IMR-90 (cell line): ENCODE data around the gene NEURL1. TPM values are rescaled to one million over a fixed set of nuclear protein-coding genes. Genes with fewer than 3 reads are reported as not detected.

Experiments
- ATAC-seq: fragments of 200-7000 bp; cut with Tn5 transposase; 2 replicates; pipeline ENCODE4 v1.9.1; 2020; ENCODE audit warnings: low read depth, mild to moderate bottlenecking, moderate library complexity
- BruUV-seq: library from RNA; stranded (reverse); fragments of 400-500 nt; replicated peaks from 2 replicates; lab custom pipeline; 2021; lab: Mats Ljungman, UMichigan
- CTCF ChIA-PET: fragments of 300-600 bp; formaldehyde crosslinking; extraction: SDS; loops from one replicate; lab custom pipeline; 2021; ENCODE audit warnings: antibody characterized with exemption; lab: Yijun Ruan, JAX
- POLR2A ChIA-PET: fragments of 300-600 bp; sonication (Branson Sonifier 250); formaldehyde crosslinking; loops from one replicate; lab custom pipeline; 2022; ENCODE audit warnings: antibody characterized with exemption; ENCODE audit not compliant: unreplicated experiment; lab: Charles Lee
- DNase-seq: peaks from one replicate; pipeline ENCODE4 v3.0.0; 2013
- H2AFZ ChIP-seq: replicated peaks from 2 replicates; pipeline ENCODE3; 2013; ENCODE audit warnings: low read length, mild to moderate bottlenecking; ENCODE audit not compliant: poor library complexity
- H2AK5ac ChIP-seq: 2 replicates; pipeline ENCODE4 v1.6.1; 2013; ENCODE audit warnings: low read depth, low read length, inconsistent platforms
- H2AK9ac ChIP-seq: replicated peaks from 2 replicates; pipeline ENCODE3; 2013; ENCODE audit warnings: mild to moderate bottlenecking, low read depth, low read length, moderate library complexity; ENCODE audit not compliant: poor library complexity
- H2BK120ac ChIP-seq: 2 replicates; pipeline ENCODE4 v1.6.1; 2013; ENCODE audit warnings: low read depth, low read length, inconsistent platforms
- H2BK15ac ChIP-seq: 3 replicates; pipeline ENCODE4 v1.6.1; 2013; ENCODE audit warnings: low read depth, low read length, inconsistent platforms
- H2BK20ac ChIP-seq: 2 replicates; pipeline ENCODE4 v1.6.1; 2013; ENCODE audit warnings: low read depth, mild to moderate bottlenecking, inconsistent platforms, low read length, moderate library complexity
- H2BK5ac ChIP-seq: 2 replicates; pipeline ENCODE4 v1.6.1; 2013; ENCODE audit warnings: mild to moderate bottlenecking, low read depth, low read length, inconsistent platforms; ENCODE audit not compliant: poor library complexity, severe bottlenecking
- H3K14ac ChIP-seq: replicated peaks from 2 replicates; pipeline ENCODE4 v1.6.1; 2013; ENCODE audit warnings: low read depth, low read length, inconsistent platforms
- H3K18ac ChIP-seq: 2 replicates; pipeline ENCODE4 v1.6.1; 2013; ENCODE audit warnings: low read depth, low read length, control low read depth
- H3K23ac ChIP-seq: 2 replicates; pipeline ENCODE4 v1.6.1; 2013; ENCODE audit warnings: low read depth, low read length, inconsistent platforms
- H3K27ac ChIP-seq: 2 replicates; pipeline ENCODE4 v1.5.1; 2013; ENCODE audit warnings: mild to moderate bottlenecking, control low read depth, low read length; ENCODE audit not compliant: insufficient read depth
- H3K27me3 ChIP-seq: 2 replicates; pipeline ENCODE4 v1.6.1; 2013; ENCODE audit warnings: low read length; ENCODE audit not compliant: control insufficient read depth, insufficient read depth
- H3K36me3 ChIP-seq: 2 replicates; pipeline ENCODE4 v1.6.1; 2013; ENCODE audit warnings: low read length, mixed read lengths; ENCODE audit not compliant: control insufficient read depth, insufficient read depth
- H3K4ac ChIP-seq: 2 replicates; pipeline ENCODE4 v1.6.1; 2013; ENCODE audit warnings: low read depth, low read length, inconsistent platforms
- H3K4me1 ChIP-seq: 2 replicates; pipeline ENCODE4 v1.6.1; 2013; ENCODE audit warnings: low read length, mixed read lengths; ENCODE audit not compliant: control insufficient read depth, insufficient read depth
- H3K4me2 ChIP-seq: 2 replicates; pipeline ENCODE4 v1.6.1; 2013; ENCODE audit warnings: low read depth, mild to moderate bottlenecking, control low read depth, low read length, moderate library complexity
- H3K4me3 ChIP-seq: 2 replicates; pipeline ENCODE4 v1.5.1; 2013; ENCODE audit warnings: low read depth, mild to moderate bottlenecking, control low read depth, low read length, moderate library complexity; ENCODE audit not compliant: insufficient read depth
- H3K56ac ChIP-seq: 2 replicates; pipeline ENCODE4 v1.6.1; 2013; ENCODE audit warnings: low read length, inconsistent platforms; ENCODE audit not compliant: insufficient read depth; ENCODE audit errors: extremely low read depth
- H3K79me1 ChIP-seq, 2 experiments: 2 replicates each; pipeline ENCODE4 v1.6.1; 2013; ENCODE audit warnings: low read length in 2 of 2, inconsistent platforms in 1 of 2, low read depth in 1 of 2
- H3K9ac ChIP-seq: 2 replicates; pipeline ENCODE4 v1.6.1; 2013; ENCODE audit warnings: low read depth, low read length, control low read depth
- H3K9me1 ChIP-seq: 2 replicates; pipeline ENCODE4 v1.6.1; 2013; ENCODE audit warnings: low read length, inconsistent platforms; ENCODE audit not compliant: insufficient read depth
- H3K9me3 ChIP-seq: 2 replicates; pipeline ENCODE4 v1.6.1; 2013; ENCODE audit warnings: low read length; ENCODE audit not compliant: control insufficient read depth, insufficient read depth
- H4K20me1 ChIP-seq: 2 replicates; pipeline ENCODE4 v1.6.1; 2013; ENCODE audit warnings: low read length, inconsistent platforms; ENCODE audit not compliant: insufficient read depth
- H4K5ac ChIP-seq: 2 replicates; pipeline ENCODE4 v1.6.1; 2013; ENCODE audit warnings: mild to moderate bottlenecking, low read depth, low read length, control low read depth
- H4K8ac ChIP-seq, 2 experiments: 2 replicates each; pipeline ENCODE4 v1.6.1; 2013; ENCODE audit warnings: low read depth in 2 of 2, low read length in 2 of 2, control low read depth in 1 of 2, inconsistent platforms in 1 of 2
- H4K91ac ChIP-seq: 2 replicates; pipeline ENCODE4 v1.6.1; 2013; ENCODE audit warnings: low read depth, low read length, inconsistent platforms; ENCODE audit not compliant: insufficient read depth
- CEBPB ChIP-seq: IDR thresholded peaks from 2 replicates; pipeline ENCODE4 v1.6.1; 2012; ENCODE audit warnings: low read depth, low read length, improper control_type of control experiment
- FOS ChIP-seq: fragments of 150-350 bp; IDR thresholded peaks from 2 replicates; pipeline ENCODE4 v1.6.1; 2016; ENCODE audit warnings: low read depth, low read length
- MAFK ChIP-seq: IDR thresholded peaks from 2 replicates; pipeline ENCODE4 v1.6.1; 2012; ENCODE audit warnings: low read depth, low read length, improper control_type of control experiment
- MAZ ChIP-seq: IDR thresholded peaks from 2 replicates; pipeline ENCODE4 v1.6.1; 2012; ENCODE audit warnings: low read depth, mild to moderate bottlenecking, low read length, improper control_type of control experiment, moderate library complexity, borderline replicate concordance
- MXI1 ChIP-seq: IDR thresholded peaks from 2 replicates; pipeline ENCODE4 v1.6.1; 2012; ENCODE audit warnings: low read depth, mild to moderate bottlenecking, low read length, moderate library complexity, borderline replicate concordance
- NFE2L2 ChIP-seq: fragments of 150-350 bp; IDR thresholded peaks from 2 replicates; pipeline ENCODE4 v1.6.1; 2016; ENCODE audit warnings: low read depth, mild to moderate bottlenecking, low read length
- POLR2A ChIP-seq: IDR thresholded peaks from 2 replicates; pipeline ENCODE4 v1.6.1; 2012; ENCODE audit warnings: mild to moderate bottlenecking, low read depth, low read length
- RAD21 ChIP-seq: IDR thresholded peaks from 2 replicates; pipeline ENCODE4 v1.6.1; 2012; ENCODE audit warnings: low read length, improper control_type of control experiment
- RCOR1 ChIP-seq: IDR thresholded peaks from 2 replicates; pipeline ENCODE4 v1.6.1; 2012; ENCODE audit warnings: mild to moderate bottlenecking, low read length, improper control_type of control experiment; ENCODE audit not compliant: insufficient replicate concordance
- RFX5 ChIP-seq: IDR thresholded peaks from 2 replicates; pipeline ENCODE4 v1.8.0; 2012; ENCODE audit warnings: low read depth, mild to moderate bottlenecking, low read length, moderate library complexity
- SMC3 ChIP-seq: fragments of 150-350 bp; IDR thresholded peaks from 2 replicates; pipeline ENCODE4 v1.6.1; 2016; ENCODE audit warnings: low read depth, mild to moderate bottlenecking, antibody characterized with exemption, low read length, moderate library complexity
- USF2 ChIP-seq: fragments of 150-350 bp; IDR thresholded peaks from 2 replicates; pipeline ENCODE4 v1.6.1; 2017; ENCODE audit warnings: mild to moderate bottlenecking, antibody characterized with exemption, low read length, low read depth
- WGBS, 2 experiments: methylation state at CpG; one replicate each; pipeline versions ENCODE4 v1.1.5 to v1.1.7; 2013; ENCODE audit warnings: missing lambda C conversion rate in 2 of 2; ENCODE audit not compliant: insufficient read length in 1 of 2; ENCODE audit errors: extremely low coverage in 2 of 2; 5-methylcytosine and 5-hydroxymethylcytosine counted together
- dilution Hi-C: fragments of 300-500 bp; cut with HindIII; formaldehyde crosslinking; loops from one replicate; pipeline ENCODE4 v1.14.3; 2018; ENCODE audit warnings: low sequenced_read_pairs; ENCODE audit not compliant: unreplicated experiment
- in situ Hi-C: fragments of 300-500 bp; cut with MboI; formaldehyde crosslinking; loops from 3 replicates; pipeline ENCODE4 v1.14.3; 2019; ENCODE audit warnings: low sequenced_read_pairs, inconsistent platforms, mixed read lengths
- intact Hi-C: fragments of 100-400 bp; cut with micrococcal nuclease; formaldehyde crosslinking; loops from 2 replicates; pipeline ENCODE4 v1.10.0; 2022
- polyA plus RNA-seq, 3 experiments: library from polyadenylated mRNA; depleted of rRNA; stranded (reverse); fragments of >200 nt; gene quantifications; 2 replicates each; pipeline ENCODE4 v1.2.3, GENCODE V29; 2012; ENCODE audit warnings: low replicate concordance in 1 of 3
- total RNA-seq: library from RNA; depleted of rRNA; stranded (reverse); fragments of >200 nt; gene quantifications from 2 replicates; pipeline ENCODE4 v1.2.3, GENCODE V29; 2012
- TF ChIP-seq, protein P1 (sequence below): fragments of 150-350 bp; IDR thresholded peaks from 2 replicates; pipeline ENCODE4 v1.6.1; 2016; ENCODE audit warnings: low read depth, mild to moderate bottlenecking, low read length, moderate library complexity, borderline replicate concordance

NEURL1 gene
- total and polyA plus RNA-seq, 2 of the 4 experiments (the other 2 are of a cell fraction): 0.36 to 0.82 TPM

DNA sequence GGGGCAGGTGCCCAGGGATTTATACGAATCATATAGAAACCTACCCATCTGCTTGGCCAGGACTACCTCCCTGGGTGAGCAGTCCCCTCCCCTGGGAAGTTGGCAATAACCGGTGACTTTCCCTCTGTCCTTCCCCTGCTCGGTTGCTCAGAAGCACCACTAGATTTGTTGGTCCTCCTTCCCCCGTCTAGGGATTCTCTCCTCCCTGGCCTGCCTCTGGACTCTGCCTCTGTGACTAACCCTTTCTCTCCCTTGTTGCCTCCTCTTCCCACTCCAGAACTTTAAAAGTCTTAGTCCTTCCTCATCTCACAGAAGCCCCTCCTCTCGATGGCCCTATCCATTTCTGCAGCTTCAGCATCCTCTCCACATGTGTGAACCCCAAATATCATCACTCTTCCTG is 24.3 kb upstream of the NEURL1 start:
- DNase-seq (no peak), ATAC-seq (no peak)
- H3K14ac ChIP-seq: no peak overlapping the region
- no peak overlapping the region for H2BK15ac ChIP-seq
- H3K27ac ChIP-seq: no peak overlapping the region
- no peaks in the 10 kb centered on the region for H4K20me1 ChIP-seq
- no peak overlapping the region for H4K91ac ChIP-seq
- no peak overlapping the region for H3K4me3 ChIP-seq
- H2AK9ac ChIP-seq: no peak overlapping the region
- no peak overlapping the region for H3K18ac ChIP-seq
- no peak overlapping the region for H4K8ac ChIP-seq
- 47% methylated on average over 3 of the region's 5 CpGs; no CpG with 5 or more reads in 1 of the 2 experiments for WGBS, 2 experiments
- H3K9me1 ChIP-seq: no peaks in the 10 kb centered on the region; the same call in 1 of the 2 replicates
- no peaks in the 10 kb centered on the region for H3K36me3 ChIP-seq
- no peak overlapping the region for H2BK120ac ChIP-seq
- POLR2A ChIA-PET: no interaction called here
- H2BK5ac ChIP-seq: no peak overlapping the region
- H3K79me1 ChIP-seq: no peaks in the 10 kb centered on the region
- H2AK5ac ChIP-seq: no peak overlapping the region
- in situ Hi-C loops: no loop called here
- peak overlapping the region; percentile 59 for H2AFZ ChIP-seq
- no peak overlapping the region for H3K23ac ChIP-seq
- CTCF ChIA-PET: no interaction called here
- no peak overlapping the region for H3K9ac ChIP-seq
- no peak overlapping the region for H3K56ac ChIP-seq
- TF ChIP-seq NFE2L2 (no peak), RCOR1 (no peak), RFX5 (no peak), RAD21 (no peak), CEBPB (no peak), USF2 (no peak), POLR2A (no peak), MXI1 (no peak), MAFK (no peak), MAZ (no peak), FOS (no peak), SMC3 (no peak)
- TF ChIP-seq, protein P1, sequence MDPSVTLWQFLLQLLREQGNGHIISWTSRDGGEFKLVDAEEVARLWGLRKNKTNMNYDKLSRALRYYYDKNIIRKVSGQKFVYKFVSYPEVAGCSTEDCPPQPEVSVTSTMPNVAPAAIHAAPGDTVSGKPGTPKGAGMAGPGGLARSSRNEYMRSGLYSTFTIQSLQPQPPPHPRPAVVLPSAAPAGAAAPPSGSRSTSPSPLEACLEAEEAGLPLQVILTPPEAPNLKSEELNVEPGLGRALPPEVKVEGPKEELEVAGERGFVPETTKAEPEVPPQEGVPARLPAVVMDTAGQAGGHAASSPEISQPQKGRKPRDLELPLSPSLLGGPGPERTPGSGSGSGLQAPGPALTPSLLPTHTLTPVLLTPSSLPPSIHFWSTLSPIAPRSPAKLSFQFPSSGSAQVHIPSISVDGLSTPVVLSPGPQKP: no peak
- BruUV-seq: no TSS peak
- no peak overlapping the region for H3K4ac ChIP-seq
- peaks cover 3% of the 10 kb centered on the region for H3K4me1 ChIP-seq
- H3K4me2 ChIP-seq: no peak overlapping the region
- H2BK20ac ChIP-seq: no peak overlapping the region
- intact Hi-C loops: no loop called here
- H4K5ac ChIP-seq: no peak overlapping the region
- peaks cover 31% of the 10 kb centered on the region for H3K27me3 ChIP-seq
- H3K9me3 ChIP-seq: no peaks in the 10 kb centered on the region
- dilution Hi-C loops: no loop called here
